Upper lobe of left lung (tissue), 4 donors: ENCODE data around the gene CPSF2.
"Not testable (repeated sequence)": the region's sequence is repeated elsewhere in the genome, so short reads cannot be mapped to it uniquely, and the experiment has no call there.

Experiments
- POLR2A ChIP-seq, 4 donors: fragments of 450-650 bp; IDR thresholded peaks; one replicate each; pipeline ENCODE4 v1.5.1; 2016 to 2017; ENCODE audit warnings: antibody characterized with exemption in 4 of 4, mild to moderate bottlenecking in 2 of 4
- POLR2AphosphoS5 ChIP-seq, 2 donors: sonication (generic); formaldehyde crosslinking; IDR thresholded peaks; one replicate each; pipeline ENCODE4 v1.5.1; 2017; ENCODE audit warnings: antibody characterized with exemption in 2 of 2
- TF ChIP-seq, protein P1 (sequence below), 6 experiments: fragments of 450-650 bp in 4 of 6; fragments of 200-600 bp in 2 of 6; sonication (generic) in 2 of 6; IDR thresholded peaks; one replicate each; pipeline ENCODE4 v1.5.1; 2016 to 2019; ENCODE audit warnings: antibody characterized with exemption in 6 of 6

DNA sequence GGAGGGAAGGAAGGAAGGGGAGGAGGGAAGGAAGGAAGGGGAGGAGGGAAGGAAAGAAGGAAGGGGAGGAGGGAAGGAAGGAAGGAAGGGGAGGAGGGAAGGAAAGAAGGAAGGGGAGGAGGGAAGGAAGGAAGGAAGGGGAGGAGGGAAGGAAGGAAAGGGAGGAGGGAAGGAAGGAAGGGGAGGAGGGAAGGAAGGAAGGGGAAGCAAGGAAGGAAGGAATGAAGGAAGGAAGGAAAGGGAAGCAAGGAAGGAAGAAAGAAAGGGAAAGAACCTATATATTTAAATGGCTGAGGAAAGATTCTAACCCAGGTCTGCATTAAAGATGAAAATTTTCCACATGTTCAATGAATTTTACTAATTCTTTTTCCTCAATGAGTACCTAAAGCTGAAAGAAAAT lies 57.4 kb downstream of the CPSF2 start:
- TF ChIP-seq, protein P1, sequence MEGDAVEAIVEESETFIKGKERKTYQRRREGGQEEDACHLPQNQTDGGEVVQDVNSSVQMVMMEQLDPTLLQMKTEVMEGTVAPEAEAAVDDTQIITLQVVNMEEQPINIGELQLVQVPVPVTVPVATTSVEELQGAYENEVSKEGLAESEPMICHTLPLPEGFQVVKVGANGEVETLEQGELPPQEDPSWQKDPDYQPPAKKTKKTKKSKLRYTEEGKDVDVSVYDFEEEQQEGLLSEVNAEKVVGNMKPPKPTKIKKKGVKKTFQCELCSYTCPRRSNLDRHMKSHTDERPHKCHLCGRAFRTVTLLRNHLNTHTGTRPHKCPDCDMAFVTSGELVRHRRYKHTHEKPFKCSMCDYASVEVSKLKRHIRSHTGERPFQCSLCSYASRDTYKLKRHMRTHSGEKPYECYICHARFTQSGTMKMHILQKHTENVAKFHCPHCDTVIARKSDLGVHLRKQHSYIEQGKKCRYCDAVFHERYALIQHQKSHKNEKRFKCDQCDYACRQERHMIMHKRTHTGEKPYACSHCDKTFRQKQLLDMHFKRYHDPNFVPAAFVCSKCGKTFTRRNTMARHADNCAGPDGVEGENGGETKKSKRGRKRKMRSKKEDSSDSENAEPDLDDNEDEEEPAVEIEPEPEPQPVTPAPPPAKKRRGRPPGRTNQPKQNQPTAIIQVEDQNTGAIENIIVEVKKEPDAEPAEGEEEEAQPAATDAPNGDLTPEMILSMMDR (IDR thresholded peaks at IDR 0.05), result not testable (repeated sequence)
- TF ChIP-seq POLR2AphosphoS5, POLR2A (IDR thresholded peaks at IDR 0.05): not testable (repeated sequence)
